Tibial nerve (tissue), 4 donors: ENCODE results near the gene CAMKK2. TPM values are rescaled to one million over a fixed set of nuclear protein-coding genes. Genes with fewer than 3 reads are reported as not detected.
"Not testable (repeated sequence)": the region's sequence is repeated elsewhere in the genome, so short reads cannot be mapped to it uniquely, and the experiment has no call there.

ENCODE experiments used
- DNase-seq, 2 donors: peaks; one replicate each; pipeline ENCODE4 v3.0.0-alpha.2; 2019; ENCODE audit warnings: low spot score in 2 of 2
- H3K27ac ChIP-seq, 4 donors: fragments of 200-600 bp; sonication (generic) in 3 of 4; one replicate each; pipeline ENCODE4 v1.5.1; 2017 to 2019; ENCODE audit warnings: mild to moderate bottlenecking in 1 of 4
- H3K27me3 ChIP-seq, 2 donors: fragments of 200-600 bp; sonication (generic) in 1 of 2; one replicate each; pipeline versions ENCODE4 v1.5.1 to v1.6.0; 2017 to 2019
- H3K36me3 ChIP-seq, 3 donors: fragments of 200-600 bp; sonication (generic); one replicate each; pipeline ENCODE4 v1.5.1; 2018 to 2019
- H3K4me1 ChIP-seq, 4 donors: fragments of 200-600 bp; sonication (generic) in 3 of 4; one replicate each; pipeline ENCODE4 v1.5.1; 2017 to 2019
- H3K4me3 ChIP-seq, 4 donors: fragments of 200-600 bp; sonication (generic) in 3 of 4; one replicate each; pipeline ENCODE4 v1.5.1; 2017 to 2019; ENCODE audit warnings: mild to moderate bottlenecking in 1 of 4, moderate library complexity in 1 of 4
- H3K9me3 ChIP-seq, 4 donors: fragments of 200-600 bp; sonication (generic) in 3 of 4; one replicate each; pipeline ENCODE4 v1.5.1; 2017 to 2019
- EP300 ChIP-seq, 2 donors: sonication (generic); formaldehyde crosslinking; IDR thresholded peaks; one replicate each; pipeline ENCODE4 v1.6.1; 2017; ENCODE audit warnings: antibody characterized with exemption in 2 of 2, mild to moderate bottlenecking in 1 of 2
- POLR2A ChIP-seq, 2 donors: fragments of 450-650 bp; IDR thresholded peaks; one replicate each; pipeline ENCODE4 v1.6.1; 2017; ENCODE audit warnings: antibody characterized with exemption in 2 of 2, mild to moderate bottlenecking in 2 of 2, moderate library complexity in 2 of 2
- WGBS, 2 donors: methylation state at CpG; one replicate each; pipeline ENCODE4 v1.1.5; 2018; 5-methylcytosine and 5-hydroxymethylcytosine counted together
- total RNA-seq, 4 donors: library from RNA; depleted of rRNA; stranded (reverse); fragments of >200 nt; gene quantifications; one replicate each; pipeline ENCODE4 v1.1.0, GENCODE V29; 2016
- TF ChIP-seq, protein P1 (sequence below), 5 experiments: fragments of 200-600 bp in 3 of 5; fragments of 450-650 bp in 2 of 5; sonication (generic) in 3 of 5; IDR thresholded peaks; one replicate each; pipeline ENCODE4 v1.5.1; 2016 to 2019; ENCODE audit warnings: antibody characterized with exemption in 5 of 5, mild to moderate bottlenecking in 3 of 5, moderate library complexity in 2 of 5

Gene CAMKK2
- total RNA-seq, 4 donors from 2014 or later = 31.0 to 39.9 (median 32.9) TPM

DNA sequence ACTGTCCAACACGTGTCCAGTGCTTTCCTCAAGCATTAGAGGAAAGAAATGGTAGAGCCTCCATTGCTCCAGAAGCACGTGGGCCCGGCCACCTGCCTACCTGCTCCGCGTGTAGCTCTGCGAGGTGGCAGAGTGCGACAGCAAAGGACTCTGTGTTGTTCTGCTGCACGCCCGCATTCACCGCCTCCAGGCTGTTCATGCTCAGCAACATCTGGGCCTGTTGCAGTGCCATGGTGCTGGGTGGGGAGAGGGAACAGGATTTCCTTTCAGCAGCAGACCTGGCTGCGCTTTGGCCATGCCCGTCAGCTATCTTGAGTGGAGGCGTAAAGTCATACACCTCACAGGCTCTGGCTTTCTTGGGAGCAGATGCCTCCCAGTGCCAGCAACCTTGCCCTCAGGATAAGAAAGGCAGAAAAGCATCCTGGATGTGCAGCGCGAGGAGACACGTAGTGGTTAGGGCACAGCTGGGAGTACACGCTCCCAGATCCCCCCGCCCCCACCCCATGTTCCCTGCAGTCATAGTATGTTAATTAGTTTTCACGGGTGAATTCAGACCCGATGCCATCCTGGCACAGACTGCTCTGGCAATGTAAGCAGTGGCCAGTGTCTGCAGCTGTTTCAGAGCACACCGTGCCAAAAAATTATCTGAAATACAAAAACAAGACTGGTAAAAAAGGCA, 30.6 kb upstream of the CAMKK2 start:
- Histone ChIP-seq H3K36me3 (peaks cover 0 to 100% (median 20%) of the 10 kb centered on the region in 3 donors), H3K27me3 (no peaks in the 10 kb centered on the region), H3K4me3 (no peak overlapping the region), H3K4me1 (no peaks in the 10 kb centered on the region), H3K9me3 (no peaks in the 10 kb centered on the region), H3K27ac (no peak overlapping the region)
- no peak for DNase-seq
- TF ChIP-seq, protein P1, sequence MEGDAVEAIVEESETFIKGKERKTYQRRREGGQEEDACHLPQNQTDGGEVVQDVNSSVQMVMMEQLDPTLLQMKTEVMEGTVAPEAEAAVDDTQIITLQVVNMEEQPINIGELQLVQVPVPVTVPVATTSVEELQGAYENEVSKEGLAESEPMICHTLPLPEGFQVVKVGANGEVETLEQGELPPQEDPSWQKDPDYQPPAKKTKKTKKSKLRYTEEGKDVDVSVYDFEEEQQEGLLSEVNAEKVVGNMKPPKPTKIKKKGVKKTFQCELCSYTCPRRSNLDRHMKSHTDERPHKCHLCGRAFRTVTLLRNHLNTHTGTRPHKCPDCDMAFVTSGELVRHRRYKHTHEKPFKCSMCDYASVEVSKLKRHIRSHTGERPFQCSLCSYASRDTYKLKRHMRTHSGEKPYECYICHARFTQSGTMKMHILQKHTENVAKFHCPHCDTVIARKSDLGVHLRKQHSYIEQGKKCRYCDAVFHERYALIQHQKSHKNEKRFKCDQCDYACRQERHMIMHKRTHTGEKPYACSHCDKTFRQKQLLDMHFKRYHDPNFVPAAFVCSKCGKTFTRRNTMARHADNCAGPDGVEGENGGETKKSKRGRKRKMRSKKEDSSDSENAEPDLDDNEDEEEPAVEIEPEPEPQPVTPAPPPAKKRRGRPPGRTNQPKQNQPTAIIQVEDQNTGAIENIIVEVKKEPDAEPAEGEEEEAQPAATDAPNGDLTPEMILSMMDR (IDR thresholded peaks at IDR 0.05) = no peak
- no peak for TF ChIP-seq EP300 (IDR thresholded peaks at IDR 0.05)
- no peak for TF ChIP-seq POLR2A (IDR thresholded peaks at IDR 0.05)
- 83 to 90% methylated on average over 19 to 21 of the region's 21 CpGs for WGBS, 2 donors

DNA sequence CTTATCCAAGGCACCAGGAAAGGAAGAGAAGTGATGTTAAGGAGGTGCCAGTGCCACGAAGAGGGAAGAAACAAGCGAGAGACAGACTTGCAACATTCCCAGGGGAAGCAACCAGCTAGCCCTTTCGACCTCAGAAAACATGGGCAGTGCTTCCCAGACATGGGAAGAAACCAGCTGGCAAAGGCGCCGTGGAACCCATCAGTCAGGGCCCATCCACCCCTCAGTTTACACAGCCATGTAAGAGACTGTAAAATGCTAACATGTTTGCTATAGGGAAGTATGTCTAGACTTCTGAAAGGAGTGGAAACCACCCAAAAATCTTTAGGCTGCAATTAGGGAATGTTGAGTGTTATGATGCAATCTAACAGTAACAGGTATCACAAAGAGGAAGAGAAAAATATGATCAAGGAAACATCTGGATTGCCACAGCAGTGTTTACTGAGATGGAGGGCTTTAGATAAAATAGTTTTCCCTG, 29.4 kb upstream of the CAMKK2 start:
- no peak for DNase-seq
- Histone ChIP-seq H3K4me3 (no peak overlapping the region), H3K27me3 (no peaks in the 10 kb centered on the region), H3K9me3 (no peaks in the 10 kb centered on the region), H3K27ac (no peak overlapping the region), H3K36me3 (peaks cover 0 to 98% (median 20%) of the 10 kb centered on the region in 3 donors), H3K4me1 (no peaks in the 10 kb centered on the region)
- TF ChIP-seq EP300 (IDR thresholded peaks at IDR 0.05) (no peak), POLR2A (IDR thresholded peaks at IDR 0.05) (no peak)
- TF ChIP-seq, protein P1 (IDR thresholded peaks at IDR 0.05) = no peak
- WGBS, 2 donors = 66 to 70% methylated on average over 5 of the region's 5 CpGs

DNA sequence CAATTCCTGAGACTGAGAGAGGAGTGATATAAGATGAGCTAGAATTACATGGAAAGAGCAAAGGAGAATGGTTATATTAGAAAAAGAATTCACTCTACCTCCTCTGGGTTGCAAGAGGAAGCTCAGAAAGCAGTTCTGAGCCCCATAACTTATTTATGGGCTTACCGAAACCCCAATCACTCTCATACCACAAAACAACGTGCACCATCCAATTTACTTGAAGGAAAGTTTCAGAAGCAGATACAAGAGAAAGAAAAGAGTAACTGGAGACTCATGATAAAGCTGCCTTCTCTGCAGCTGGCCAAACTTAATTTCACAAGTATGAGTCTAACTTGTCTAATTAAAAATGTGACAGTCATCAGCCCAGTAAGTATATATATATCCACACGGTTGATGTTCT, 27.4 kb upstream of the CAMKK2 start:
- no peak overlapping the region for H3K27ac ChIP-seq
- TF ChIP-seq EP300 (IDR thresholded peaks at IDR 0.05) (no peak), POLR2A (IDR thresholded peaks at IDR 0.05) (no peak)
- TF ChIP-seq, protein P1 (IDR thresholded peaks at IDR 0.05) = no peak
- no peaks in the 10 kb centered on the region for H3K4me1 ChIP-seq
- H3K27me3 ChIP-seq = no peaks in the 10 kb centered on the region
- DNase-seq = no peak
- peaks cover 0 to 98% (median 12%) of the 10 kb centered on the region in 3 donors for H3K36me3 ChIP-seq
- no peaks in the 10 kb centered on the region for H3K9me3 ChIP-seq
- no peak overlapping the region for H3K4me3 ChIP-seq
- 84 to 91% methylated on average over 3 of the region's 3 CpGs for WGBS, 2 donors

DNA sequence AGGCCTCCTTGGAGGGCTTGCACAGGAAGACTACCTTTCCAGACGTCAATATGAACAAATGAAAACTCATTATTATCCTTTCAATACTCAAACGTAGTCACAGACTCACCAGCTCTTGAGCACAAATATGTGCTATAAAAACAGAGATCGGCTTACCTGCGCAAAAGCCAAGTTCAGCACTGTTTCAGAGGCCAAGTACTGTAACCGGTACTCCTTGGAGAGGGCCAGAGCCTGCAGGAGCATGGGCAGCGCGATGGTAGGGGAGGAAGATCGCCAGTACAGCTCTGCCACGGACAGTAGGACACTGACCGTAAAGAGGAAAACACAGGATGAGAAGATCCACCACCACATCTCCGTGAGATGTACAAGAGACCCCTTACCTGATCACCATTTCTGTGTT, 21.6 kb upstream of the CAMKK2 start:
- Histone ChIP-seq H3K4me1 (no peaks in the 10 kb centered on the region), H3K36me3 (peaks cover 0 to 78% (median 10%) of the 10 kb centered on the region in 3 donors), H3K27ac (no peak overlapping the region), H3K9me3 (no peaks in the 10 kb centered on the region), H3K4me3 (no peak overlapping the region), H3K27me3 (no peaks in the 10 kb centered on the region)
- TF ChIP-seq, protein P1 (IDR thresholded peaks at IDR 0.05) = no peak
- TF ChIP-seq EP300 (IDR thresholded peaks at IDR 0.05) = no peak
- no peak for TF ChIP-seq POLR2A (IDR thresholded peaks at IDR 0.05)
- 81 to 85% methylated on average over 11 of the region's 11 CpGs for WGBS, 2 donors
- no peak for DNase-seq

DNA sequence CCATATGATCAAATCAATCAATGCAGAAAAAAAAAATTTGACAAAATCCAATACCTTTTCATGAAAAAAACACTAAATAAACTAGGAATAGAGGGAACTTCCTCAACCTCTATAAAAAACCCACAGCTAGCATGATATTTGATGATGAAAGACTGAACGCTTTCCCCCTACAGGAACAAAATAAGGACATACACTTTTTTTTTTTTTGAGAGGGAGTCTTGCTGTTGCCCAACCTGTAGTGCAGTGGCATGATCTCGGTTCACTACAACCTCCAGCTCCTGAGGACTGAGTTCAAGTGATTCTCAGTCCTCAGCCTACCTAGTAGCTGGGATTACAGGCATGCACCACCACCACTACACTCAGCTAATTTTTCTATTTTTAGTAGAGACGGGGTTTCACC, 17.9 kb upstream of the CAMKK2 start:
- no peak for DNase-seq
- H3K9me3 ChIP-seq = no peaks in the 10 kb centered on the region
- WGBS, 2 donors = 87 to 88% methylated on average over 3 of the region's 3 CpGs
- H3K4me1 ChIP-seq = no peaks in the 10 kb centered on the region
- no peak overlapping the region for H3K4me3 ChIP-seq
- TF ChIP-seq POLR2A (IDR thresholded peaks at IDR 0.05) = no peak
- TF ChIP-seq, protein P1 (IDR thresholded peaks at IDR 0.05) = no peak
- no peak for TF ChIP-seq EP300 (IDR thresholded peaks at IDR 0.05)
- no peaks in the 10 kb centered on the region for H3K27me3 ChIP-seq
- no peak overlapping the region for H3K27ac ChIP-seq
- H3K36me3 ChIP-seq = peaks cover 0 to 76% (median 10%) of the 10 kb centered on the region in 3 donors

DNA sequence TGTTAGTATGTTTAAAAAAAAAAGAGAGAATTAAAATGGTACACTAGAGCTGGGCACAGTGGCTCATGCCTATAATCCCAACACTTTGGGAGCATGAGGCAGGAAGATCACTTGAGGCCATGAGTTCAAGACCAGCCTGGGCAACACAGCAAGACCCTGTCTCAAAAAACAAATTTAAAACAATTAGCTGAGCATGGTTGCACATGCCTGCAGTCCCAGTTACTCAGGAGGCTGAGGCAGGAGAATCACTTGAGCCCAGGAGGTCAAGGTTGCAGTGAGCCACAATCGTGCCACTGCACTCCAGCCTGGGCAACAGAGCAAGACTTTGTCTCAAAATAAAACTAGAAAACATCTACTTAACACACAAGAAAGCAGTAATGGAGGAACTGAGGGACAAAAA, 13.7 kb upstream of the CAMKK2 start:
- not testable (repeated sequence) for H3K4me3 ChIP-seq, H3K27ac ChIP-seq, H3K27me3 ChIP-seq, DNase-seq, H3K4me1 ChIP-seq, H3K9me3 ChIP-seq
- 85 to 93% methylated on average over 1 of the region's 1 CpG for WGBS, 2 donors
- peaks cover 0 to 69% (median 9%) of the 10 kb centered on the region in 3 donors for H3K36me3 ChIP-seq

DNA sequence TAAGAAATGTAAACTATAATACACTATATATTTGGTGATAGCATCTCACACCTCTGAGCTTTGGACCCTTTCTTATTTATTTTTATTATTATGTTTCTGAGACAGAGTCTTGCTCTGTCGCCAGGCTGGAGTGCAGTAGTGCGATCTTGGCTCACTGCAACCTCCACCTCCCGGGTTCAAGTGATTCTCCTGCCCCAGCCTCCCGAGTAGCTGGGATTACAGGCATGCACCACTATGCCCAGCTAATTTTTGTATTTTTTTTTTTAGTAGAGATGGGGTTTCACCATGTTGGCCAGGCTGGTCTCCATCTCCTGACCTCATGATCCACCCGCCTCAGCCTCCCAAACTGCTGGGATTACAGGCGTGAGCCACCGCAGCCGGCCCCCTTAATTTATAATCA, 10.9 kb upstream of the CAMKK2 start:
- H3K4me1 ChIP-seq, H3K4me3 ChIP-seq, DNase-seq, H3K27ac ChIP-seq, H3K27me3 ChIP-seq, H3K9me3 ChIP-seq: not testable (repeated sequence)
- peaks cover 0 to 56% (median 9%) of the 10 kb centered on the region in 3 donors for H3K36me3 ChIP-seq
- 96 to 98% methylated on average over 8 of the region's 8 CpGs for WGBS, 2 donors
